Activated CD8-positive, alpha-beta memory T cell treated with anti-CD3 and anti-CD28 coated beads, Interleukin-2, amount 50 U/mL, for 24 hours (primary cell): ENCODE results near the gene RNF207.

Experiments
- DNase-seq: peaks from one replicate; pipeline ENCODE4 v3.0.0-alpha.2; 2020; ENCODE audit errors: extremely low read depth

RNF207 gene

GRCh38 chr1:6249739-6250689 lies 44.1 kb downstream of the RNF207 start:
- DNase-seq: no peak

- no peak for DNase-seq
Observed at GRCh38 chr1:6251233-6251632, 45.3 kb downstream of the RNF207 start.

DNA sequence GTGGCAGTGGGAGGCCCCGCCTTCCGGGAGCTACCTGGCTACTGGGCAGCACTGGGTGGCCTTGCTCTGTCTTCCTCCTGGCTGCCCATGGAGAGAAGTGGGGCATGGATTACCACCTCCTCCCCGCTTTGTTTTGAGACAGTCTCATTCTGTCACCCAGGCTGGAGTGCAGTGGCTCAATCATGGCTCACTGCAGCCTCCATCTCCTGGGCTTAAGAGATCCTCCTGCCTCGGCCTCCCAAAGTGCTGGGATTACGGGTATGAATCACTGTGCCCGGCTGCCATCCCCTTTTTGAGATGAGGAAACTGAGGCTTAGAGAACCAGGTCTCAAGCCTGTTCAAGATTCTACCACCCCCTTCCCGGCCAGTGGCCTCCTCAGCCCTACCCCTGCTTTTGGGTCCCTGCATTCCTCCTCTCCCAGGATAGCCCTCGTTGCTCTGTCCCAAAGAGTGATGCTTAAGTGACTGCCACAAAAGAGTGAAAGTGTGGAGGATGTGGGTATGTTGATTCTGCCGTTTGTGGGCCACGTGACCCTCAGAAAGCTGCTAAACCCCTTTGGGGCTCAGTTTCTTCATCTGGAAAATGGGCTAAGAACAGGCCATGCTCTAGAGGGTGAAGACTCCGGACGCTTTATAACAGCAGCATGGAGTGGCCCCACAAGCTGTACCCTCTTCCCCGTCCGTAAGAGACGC lies 45.9 kb downstream of the RNF207 start:
- no peak for DNase-seq

GRCh38 chr1:6252374-6252710 lies 46.4 kb downstream of the RNF207 start:
- no peak for DNase-seq

- no peak for DNase-seq
Observed at GRCh38 chr1:6253380-6253779, 47.5 kb downstream of the RNF207 start.

- DNase-seq: no peak
Observed at GRCh38 chr1:6254691-6255090, 48.8 kb downstream of the RNF207 start.

DNA sequence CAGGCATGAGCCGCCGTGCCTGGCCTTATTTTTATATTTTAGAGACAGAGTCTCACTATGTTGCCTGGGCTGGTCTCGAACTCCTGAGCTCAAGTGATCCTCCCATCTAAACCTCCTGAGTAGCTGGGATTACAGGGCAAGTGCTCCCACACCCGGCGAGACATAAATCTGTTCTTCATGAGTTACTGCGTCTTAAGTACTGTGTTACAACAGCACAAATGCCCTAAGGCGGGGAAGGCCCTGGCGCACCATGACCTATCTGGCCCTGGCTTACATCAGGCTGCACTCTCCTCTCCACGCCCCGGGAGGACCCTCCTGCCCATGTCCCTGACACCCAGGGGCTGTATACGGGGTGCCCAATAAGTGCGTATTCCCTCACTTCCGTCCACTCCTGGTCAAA lies 50.7 kb downstream of the RNF207 start:
- DNase-seq: no peak

DNA sequence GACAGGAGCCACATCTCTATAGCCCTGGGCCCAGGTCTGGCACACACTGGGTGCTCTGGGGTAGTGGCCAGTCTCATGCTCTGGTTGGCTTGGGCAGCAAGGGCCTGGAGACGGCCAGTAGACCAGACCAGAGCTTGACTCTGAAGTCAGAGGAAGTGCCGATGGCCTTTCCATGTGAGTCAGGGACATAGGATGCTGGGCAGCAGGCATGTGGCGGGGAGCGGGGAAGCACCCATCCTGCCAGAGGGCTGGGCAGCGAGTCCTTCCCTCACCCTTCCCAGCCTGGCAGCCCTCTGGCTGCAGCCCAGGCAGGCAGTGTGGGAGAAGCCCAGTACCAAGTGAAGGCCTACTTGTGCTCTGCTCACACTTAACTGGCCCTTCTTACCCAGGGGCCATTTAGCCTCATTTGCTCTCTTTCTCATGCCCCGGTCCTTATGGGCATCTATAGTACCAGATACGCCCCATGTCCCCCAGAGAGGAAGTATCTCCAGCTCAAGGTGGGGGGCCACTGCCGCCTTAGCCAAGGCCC lies 51.7 kb downstream of the RNF207 start:
- DNase-seq: no peak

DNA sequence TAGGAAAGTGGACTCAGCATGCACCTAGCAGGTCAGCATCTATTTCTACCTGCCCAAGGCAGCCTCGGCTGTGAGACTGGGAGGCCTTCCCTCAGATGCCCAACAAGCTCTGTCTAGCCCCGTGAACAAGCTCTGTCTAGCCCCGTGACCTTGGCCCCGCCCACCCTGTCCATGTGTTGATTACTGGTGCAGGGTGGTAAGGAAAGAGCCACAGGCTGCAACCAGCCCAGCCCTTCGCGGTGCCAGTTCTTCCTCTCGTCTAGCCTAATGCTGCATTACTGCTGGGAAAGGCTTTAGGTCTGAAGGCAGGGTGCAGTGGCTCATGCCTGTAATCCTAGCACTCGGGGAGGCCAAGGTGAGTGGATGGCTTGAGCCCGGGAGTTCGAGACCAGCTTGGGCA lies 52.8 kb downstream of the RNF207 start:
- DNase-seq: no peak

- DNase-seq: peak; percentile 51
Observed at GRCh38 chr1:6259491-6260362, 53.8 kb downstream of the RNF207 start.

DNA sequence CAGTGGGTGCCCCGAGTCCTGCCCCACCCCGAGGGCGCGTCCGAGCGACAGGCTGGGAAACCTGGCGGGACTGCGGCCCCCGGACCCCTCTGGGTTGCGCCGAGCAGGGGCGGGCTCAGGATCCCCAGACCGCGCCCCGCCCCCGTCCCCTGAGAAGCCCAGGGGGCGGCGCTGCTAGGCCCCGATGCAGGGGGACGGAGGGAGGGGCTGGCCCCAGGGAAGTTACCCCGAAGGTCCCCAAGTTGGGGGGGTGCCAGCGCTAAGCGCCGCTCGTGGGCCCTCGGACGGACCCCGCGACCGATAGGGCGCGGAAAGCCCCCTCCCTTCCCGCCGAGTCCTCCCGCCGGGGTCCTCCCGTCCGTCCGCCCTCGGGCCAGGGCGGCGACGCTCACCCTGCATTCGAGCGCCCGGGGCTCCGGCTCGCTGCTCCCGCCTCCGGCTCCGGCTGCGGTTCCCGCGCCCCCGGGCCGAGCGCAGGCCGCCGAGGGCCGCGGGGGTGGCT lies 54.6 kb downstream of the RNF207 start:
- DNase-seq: no peak

DNA sequence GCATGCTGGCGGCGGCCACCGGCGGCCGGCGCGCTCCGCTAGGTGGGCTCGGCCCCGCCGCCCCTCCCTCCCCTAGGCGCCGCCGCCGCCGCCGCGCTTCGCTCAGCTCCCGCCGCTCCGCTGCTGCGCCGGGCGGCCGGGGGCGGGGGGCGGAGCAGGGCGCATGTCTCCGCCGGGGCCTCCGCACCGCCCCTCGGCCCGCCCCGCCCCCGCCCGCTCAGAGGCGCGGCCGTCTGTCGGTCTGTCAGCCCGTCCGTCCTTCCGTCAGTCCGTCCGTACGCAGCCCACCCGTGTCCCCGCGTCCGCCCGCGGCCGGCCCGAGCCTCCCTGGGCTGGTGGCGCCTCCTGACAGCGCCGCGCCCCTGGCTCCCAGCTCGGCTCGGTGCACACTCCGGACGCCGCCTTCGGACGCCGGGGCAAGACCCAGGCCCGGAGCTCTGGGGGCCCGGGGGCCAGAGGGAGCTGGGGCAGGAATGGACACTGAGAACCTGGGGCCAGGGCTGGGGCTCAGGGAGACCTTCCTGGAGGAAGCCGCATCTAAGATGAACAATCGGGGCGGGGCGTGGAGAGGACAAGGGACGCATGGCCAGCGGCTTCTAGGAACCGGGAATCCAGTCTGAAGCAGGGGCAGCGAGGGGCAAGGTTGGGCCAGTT lies 55.2 kb downstream of the RNF207 start, which contains the start of gene GPR153:
GPR153 (minus strand) TSS at position 138 of the 654 bp plus-strand sequence. CDS start 6,193 bp downstream, outside the sequence.
- no peak for DNase-seq

GRCh38 chr1:6261615-6261995 lies 55.7 kb downstream of the RNF207 start:
- no peak for DNase-seq

GRCh38 chr1:6262555-6263420 lies 56.9 kb downstream of the RNF207 start:
- no peak for DNase-seq

DNA sequence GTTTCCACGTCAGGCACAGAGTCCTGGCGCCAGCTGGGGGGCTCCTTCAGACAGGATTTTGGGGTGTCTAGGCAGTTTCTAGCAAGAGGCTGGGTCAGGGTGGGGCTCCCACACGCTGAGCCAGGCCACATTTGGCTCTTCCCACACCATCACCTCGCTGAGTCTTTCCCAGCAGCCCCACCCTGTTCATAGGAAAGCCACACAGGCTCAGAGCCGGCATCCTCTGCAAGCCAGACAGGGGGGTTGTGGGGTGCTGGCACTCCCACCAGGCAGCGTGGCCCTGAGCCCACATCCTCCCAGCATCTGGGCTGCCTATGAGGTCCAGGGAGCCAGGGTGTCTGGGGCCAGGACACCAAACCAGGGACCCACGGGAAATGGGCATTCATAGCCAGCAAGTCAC lies 57.8 kb downstream of the RNF207 start:
- no peak for DNase-seq

- DNase-seq: no peak
Observed at GRCh38 chr1:6265151-6265550, 59.2 kb downstream of the RNF207 start.

DNA sequence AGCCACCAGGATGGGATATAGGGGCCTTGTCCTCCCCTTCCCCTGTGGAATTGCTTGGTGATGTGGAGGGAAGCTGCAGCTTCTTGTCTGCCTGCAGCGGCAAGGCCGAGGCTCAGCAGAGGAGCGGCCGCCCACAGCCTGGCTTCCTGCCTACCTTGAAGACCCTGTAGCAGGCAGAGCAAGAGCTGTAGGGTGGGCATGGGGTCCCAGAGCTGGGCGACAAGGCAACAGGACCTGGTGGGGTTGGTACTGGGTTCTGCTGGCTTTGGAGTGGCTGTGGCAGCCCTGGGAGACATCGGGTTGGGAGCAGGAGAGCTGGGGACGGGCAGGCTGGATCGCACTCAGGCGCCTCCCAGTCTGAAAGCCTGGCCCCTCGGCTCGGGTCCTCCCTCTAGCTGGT lies 60.7 kb downstream of the RNF207 start:
- DNase-seq: no peak

DNA sequence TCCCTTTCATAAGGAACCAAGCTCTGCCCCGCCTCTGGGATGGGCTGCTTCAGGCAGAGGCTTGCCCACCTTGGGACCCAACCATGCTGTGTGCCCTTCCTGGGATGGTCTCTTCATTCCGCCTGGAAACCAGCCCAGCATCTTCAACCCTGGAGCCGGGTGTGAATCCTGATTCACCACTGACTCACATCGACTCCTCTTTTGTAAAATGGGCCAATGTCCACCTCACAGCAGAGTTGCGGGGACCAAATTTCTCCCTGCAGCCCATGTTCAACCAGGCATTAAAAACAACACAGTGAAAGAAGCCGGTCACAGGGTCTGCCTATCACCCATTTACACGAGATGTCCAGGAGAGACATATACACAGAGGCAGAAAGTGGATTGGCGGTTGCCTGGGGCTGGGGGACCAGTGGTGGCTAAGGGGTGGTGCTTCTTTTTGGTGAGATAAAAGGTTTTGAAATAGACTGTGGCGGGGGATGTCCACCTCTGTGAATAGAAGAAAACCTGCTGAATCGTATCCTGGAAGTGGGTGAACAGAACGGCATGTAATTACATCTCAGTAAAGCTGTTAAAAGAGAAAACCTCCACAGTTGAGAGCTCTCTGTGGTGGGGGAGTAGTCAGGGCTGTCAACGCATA lies 61.9 kb downstream of the RNF207 start:
- DNase-seq: no peak

DNA sequence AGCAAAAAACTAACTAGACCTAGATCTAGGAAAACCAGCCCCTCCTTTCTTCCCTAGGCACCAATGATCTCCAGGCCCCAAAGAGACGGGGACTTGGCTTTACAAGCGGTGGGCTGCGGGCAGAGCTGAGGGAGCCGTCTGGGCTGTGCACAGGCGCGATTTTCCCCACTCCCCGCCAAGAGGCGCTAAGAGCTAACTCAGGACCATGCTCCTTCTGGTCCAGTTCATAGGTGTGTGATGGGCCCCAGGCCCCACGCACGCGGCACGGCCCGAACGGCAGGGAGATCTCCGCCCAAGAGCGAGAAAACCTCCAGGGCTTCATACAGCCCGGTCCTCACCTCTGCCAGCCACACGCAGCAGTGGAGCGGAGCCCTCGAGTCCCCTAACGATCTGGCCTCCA lies 62.5 kb downstream of the RNF207 start:
- no peak for DNase-seq

- no peak for DNase-seq
Observed at GRCh38 chr1:6269296-6269695, 63.4 kb downstream of the RNF207 start.
